GM23248 (cell line): Measurements from ENCODE around the gene RNASEH2C. TPM values are rescaled to one million over a fixed set of nuclear protein-coding genes. Genes with fewer than 3 reads are reported as not detected.

Experiments used
- DNase-seq: peaks from one replicate; pipeline ENCODE4 v3.0.0-alpha.2; 2015
- H2AFZ ChIP-seq: fragments of 200-600 bp; sonication (generic); 2 replicates; pipeline ENCODE4 v1.6.1; 2016; ENCODE audit warnings: antibody characterized with exemption
- H3F3A ChIP-seq: fragments of 200-600 bp; sonication (generic); 2 replicates; pipeline ENCODE4 v1.6.1; 2016; ENCODE audit warnings: mild to moderate bottlenecking, antibody characterized with exemption, mixed run types; ENCODE audit not compliant: insufficient read depth
- H3K27ac ChIP-seq: fragments of 200-600 bp; sonication (generic); 2 replicates; pipeline ENCODE4 v1.5.1; 2016; ENCODE audit warnings: mild to moderate bottlenecking
- H3K27me3 ChIP-seq: fragments of 200-600 bp; sonication (generic); replicated peaks from 2 replicates; pipeline ENCODE4 v1.6.1; 2016; ENCODE audit warnings: mild to moderate bottlenecking; ENCODE audit not compliant: insufficient read depth
- H3K36me3 ChIP-seq: fragments of 200-600 bp; sonication (generic); 2 replicates; pipeline ENCODE4 v1.6.1; 2016; ENCODE audit warnings: low read depth, mild to moderate bottlenecking
- H3K4me1 ChIP-seq: fragments of 200-600 bp; sonication (generic); 2 replicates; pipeline ENCODE4 v1.6.1; 2016; ENCODE audit warnings: mild to moderate bottlenecking; ENCODE audit not compliant: insufficient read depth
- H3K4me2 ChIP-seq: fragments of 200-600 bp; sonication (generic); one replicate; pipeline ENCODE4 v1.6.1; 2016; ENCODE audit warnings: mild to moderate bottlenecking; ENCODE audit not compliant: unreplicated experiment
- H3K4me3 ChIP-seq: fragments of 200-600 bp; sonication (generic); 2 replicates; pipeline ENCODE4 v1.5.1; 2016; ENCODE audit warnings: mild to moderate bottlenecking
- H3K79me2 ChIP-seq: fragments of 200-600 bp; sonication (generic); 2 replicates; pipeline ENCODE4 v1.6.1; 2016; ENCODE audit warnings: mild to moderate bottlenecking; ENCODE audit not compliant: insufficient read depth
- H3K9ac ChIP-seq: fragments of 200-600 bp; sonication (generic); 2 replicates; pipeline ENCODE4 v1.6.1; 2016; ENCODE audit warnings: mild to moderate bottlenecking
- H3K9me2 ChIP-seq: fragments of 200-600 bp; sonication (generic); 2 replicates; pipeline ENCODE4 v1.6.1; 2016; ENCODE audit warnings: mixed run types, mild to moderate bottlenecking, moderate library complexity; ENCODE audit not compliant: insufficient read depth
- H3K9me3 ChIP-seq: fragments of 200-600 bp; sonication (generic); one replicate; pipeline ENCODE4 v1.6.1; 2017; ENCODE audit warnings: low read depth
- H4K20me1 ChIP-seq: fragments of 200-600 bp; sonication (generic); 2 replicates; pipeline ENCODE4 v1.6.0; 2016; ENCODE audit not compliant: insufficient read depth
- EZH2 ChIP-seq: fragments of 200-600 bp; sonication (generic); IDR thresholded peaks from 2 replicates; pipeline ENCODE4 v1.6.1; 2018; ENCODE audit warnings: antibody characterized with exemption, mild to moderate bottlenecking; ENCODE audit not compliant: insufficient read depth, poor library complexity, severe bottlenecking
- EZH2phosphoT487 ChIP-seq: fragments of 200-600 bp; sonication (generic); IDR thresholded peaks from 2 replicates; pipeline ENCODE4 v1.6.1; 2018; ENCODE audit warnings: antibody characterized with exemption, moderate library complexity, mild to moderate bottlenecking, low read depth; ENCODE audit not compliant: insufficient read depth
- WGBS, 2 experiments: methylation state at CpG; one replicate each; pipeline ENCODE4 v1.1.6; 2015 to 2017; ENCODE audit warnings: low lambda C conversion rate in 2 of 2, low coverage in 1 of 2; ENCODE audit errors: missing lambda C conversion rate in 2 of 2; 5-methylcytosine and 5-hydroxymethylcytosine counted together
- in situ Hi-C: fragments of 300-500 bp; cut with MboI; formaldehyde crosslinking; loops from 2 replicates; pipeline ENCODE4 v1.15.0; 2020
- polyA plus RNA-seq: library from polyadenylated mRNA; unstranded; fragments of >200 nt; fragmentation: Nextera tagmentation; extraction: Ambion mirVana; gene quantifications from 2 replicates; pipeline ENCODE4 v1.2.1, GENCODE V29; 2016
- total RNA-seq: library from RNA; depleted of rRNA; stranded (reverse); fragments of >200 nt; shearing (Covaris generic); gene quantifications from 2 replicates; pipeline ENCODE4 v1.2.3, GENCODE V29; 2014

The RNASEH2C gene
- total and polyA plus RNA-seq, 2 experiments from 2014 or later = 45.7 to 117 TPM

DNA sequence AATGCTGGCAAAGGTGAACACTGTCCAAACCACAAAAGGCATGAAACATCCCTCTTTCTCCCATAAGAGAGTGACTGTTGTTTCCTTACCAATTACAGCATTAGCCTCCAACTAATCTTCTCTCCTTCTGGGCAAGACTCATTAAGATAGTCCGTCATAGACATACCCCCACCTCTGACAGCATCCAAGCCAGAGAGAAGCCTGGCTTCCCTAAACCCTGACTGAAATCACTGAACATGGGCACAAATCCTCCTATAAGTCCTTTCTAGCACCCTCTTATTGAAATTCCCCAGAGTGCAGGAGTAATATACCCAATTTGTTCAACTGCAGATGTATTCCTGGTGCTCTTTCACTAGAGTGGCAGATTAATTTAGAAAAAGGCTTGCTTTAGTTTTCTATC is 1.7 kb upstream of the RNASEH2C start:
- WGBS, 2 experiments = 65 to 68% methylated on average over 1 of the region's 1 CpG
- Histone ChIP-seq H4K20me1 (no peaks in the 10 kb centered on the region), H3K9me3 (no peaks in the 10 kb centered on the region), H3K4me3 (no peak overlapping the region), H3K9me2 (no peaks in the 10 kb centered on the region), H3K36me3 (peaks cover 8% of the 10 kb centered on the region; the same call in 1 of the 2 replicates), H3K4me2 (no peak overlapping the region), H3K4me1 (peaks cover 14% of the 10 kb centered on the region), H2AFZ (peak overlapping the region; percentile 94; the same call in 1 of the 2 replicates), H3K27me3 (no peaks in the 10 kb centered on the region), H3K27ac (no peak overlapping the region), H3K79me2 (peaks cover 27% of the 10 kb centered on the region), H3K9ac (no peak overlapping the region), H3F3A (peaks cover 16% of the 10 kb centered on the region; the same call in 1 of the 2 replicates)
- no peak for DNase-seq
- in situ Hi-C loops = no loop called here
- TF ChIP-seq EZH2 = no peak
- TF ChIP-seq EZH2phosphoT487 = no peak

DNA sequence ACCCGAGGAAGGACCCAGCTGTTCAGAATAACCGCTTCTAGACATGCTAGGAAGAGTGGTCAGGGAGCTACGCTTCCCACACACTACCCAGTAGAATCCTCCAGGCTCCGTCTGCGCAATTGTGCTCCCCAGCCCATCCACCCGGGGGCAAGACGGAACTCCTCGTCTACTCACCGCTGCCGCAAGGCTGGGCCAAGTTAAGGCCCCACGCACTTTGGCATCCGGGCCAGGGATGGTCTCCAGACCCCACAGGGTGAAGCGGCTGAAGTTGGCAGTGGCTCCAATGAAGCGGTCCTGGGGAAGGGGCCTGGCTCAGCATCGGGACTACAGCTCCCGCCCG is 757 bp downstream of the RNASEH2C start:
- Histone ChIP-seq H3K27me3 (no peaks in the 10 kb centered on the region), H3K4me3 (peak overlapping the region; percentile 80), H2AFZ (peak overlapping the region; percentile 61), H3K36me3 (peaks cover 16% of the 10 kb centered on the region), H3K9ac (peak overlapping the region; percentile 83), H3F3A (peaks cover 16% of the 10 kb centered on the region; the same call in 1 of the 2 replicates), H3K27ac (peak overlapping the region; percentile 62), H3K4me1 (peaks cover 14% of the 10 kb centered on the region), H3K4me2 (peak overlapping the region; percentile 97), H3K9me2 (no peaks in the 10 kb centered on the region), H3K79me2 (peaks cover 52% of the 10 kb centered on the region), H3K9me3 (no peaks in the 10 kb centered on the region), H4K20me1 (no peaks in the 10 kb centered on the region)
- TF ChIP-seq EZH2phosphoT487 = no peak
- no peak for TF ChIP-seq EZH2
- peak; percentile 79 for DNase-seq
- in situ Hi-C loops = no loop called here
- WGBS, 2 experiments = 1% methylated on average over 14 to 17 of the region's 17 CpGs

DNA sequence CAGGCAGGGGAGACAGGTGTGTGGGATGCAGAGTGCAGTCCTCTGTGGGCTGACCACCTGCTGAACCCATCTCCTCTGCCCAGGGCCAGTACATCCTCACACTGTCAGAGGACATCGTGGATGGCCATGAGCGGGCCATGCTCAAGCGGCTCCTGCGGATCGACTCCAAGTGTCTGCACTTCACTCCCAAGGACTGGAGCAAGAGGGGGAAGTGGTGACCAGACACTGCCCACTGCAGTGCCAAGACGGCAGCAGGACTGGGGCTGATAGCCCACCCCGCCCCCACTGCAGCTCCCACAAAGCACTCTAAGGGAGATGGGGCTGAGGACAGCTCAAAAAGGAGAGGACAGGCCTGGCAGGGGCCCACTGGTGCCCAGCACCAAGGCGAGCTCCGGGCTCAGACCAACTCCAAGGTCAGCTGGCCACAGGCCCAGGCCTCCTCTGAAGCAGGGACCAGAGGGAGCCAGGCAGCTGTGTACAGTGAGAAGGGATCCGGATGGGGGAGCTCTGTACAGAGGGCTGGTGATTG is 1.6 kb downstream of the RNASEH2C start:
- no peaks in the 10 kb centered on the region for H3K9me2 ChIP-seq
- in situ Hi-C loops = no loop called here
- H3K79me2 ChIP-seq = peaks cover 60% of the 10 kb centered on the region
- H3F3A ChIP-seq = peaks cover 16% of the 10 kb centered on the region; the same call in 1 of the 2 replicates
- no peaks in the 10 kb centered on the region for H4K20me1 ChIP-seq
- TF ChIP-seq EZH2 = no peak
- TF ChIP-seq EZH2phosphoT487 = no peak
- no peaks in the 10 kb centered on the region for H3K27me3 ChIP-seq
- H3K4me2 ChIP-seq = peak overlapping the region; percentile 97
- no peaks in the 10 kb centered on the region for H3K9me3 ChIP-seq
- peaks cover 14% of the 10 kb centered on the region for H3K4me1 ChIP-seq
- peak overlapping the region; percentile 83 for H3K9ac ChIP-seq
- peak overlapping the region; percentile 62; the same call in 1 of the 2 replicates for H3K27ac ChIP-seq
- WGBS, 2 experiments = 81 to 82% methylated on average over 10 of the region's 10 CpGs
- H3K36me3 ChIP-seq = peaks cover 19% of the 10 kb centered on the region
- peak; percentile 48 for DNase-seq
- no peak overlapping the region for H2AFZ ChIP-seq
- H3K4me3 ChIP-seq = peak overlapping the region; percentile 80

DNA sequence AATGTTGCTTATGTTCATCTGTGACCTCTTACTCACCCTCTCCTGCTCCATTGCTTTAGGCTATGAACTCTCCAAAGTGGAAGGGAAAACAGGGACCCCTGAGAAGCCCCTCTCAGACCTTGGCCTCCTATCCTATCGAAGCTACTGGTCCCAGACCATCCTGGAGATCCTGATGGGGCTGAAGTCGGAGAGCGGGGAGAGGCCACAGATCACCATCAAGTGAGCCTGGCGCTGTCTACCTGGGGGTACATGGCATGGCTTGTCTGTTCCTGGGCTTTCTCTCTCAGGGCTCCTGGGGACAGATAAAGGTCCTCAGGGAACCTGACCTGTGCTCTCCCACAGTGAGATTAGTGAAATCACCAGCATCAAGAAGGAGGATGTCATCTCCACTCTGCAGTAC is 2.1 kb downstream of the RNASEH2C start:
- Histone ChIP-seq H3K9ac (peak overlapping the region; percentile 83), H3K4me3 (no peak overlapping the region), H3K9me3 (no peaks in the 10 kb centered on the region), H3K27ac (no peak overlapping the region), H3F3A (peaks cover 16% of the 10 kb centered on the region; the same call in 1 of the 2 replicates), H3K4me2 (no peak overlapping the region), H4K20me1 (no peaks in the 10 kb centered on the region), H3K79me2 (peaks cover 65% of the 10 kb centered on the region), H3K4me1 (peaks cover 14% of the 10 kb centered on the region), H3K9me2 (no peaks in the 10 kb centered on the region), H3K36me3 (peaks cover 19% of the 10 kb centered on the region), H2AFZ (no peak overlapping the region), H3K27me3 (no peaks in the 10 kb centered on the region)
- no peak for TF ChIP-seq EZH2
- TF ChIP-seq EZH2phosphoT487 = no peak
- WGBS, 2 experiments = 93% methylated on average over 4 of the region's 4 CpGs
- DNase-seq = no peak
- in situ Hi-C loops = no loop called here

DNA sequence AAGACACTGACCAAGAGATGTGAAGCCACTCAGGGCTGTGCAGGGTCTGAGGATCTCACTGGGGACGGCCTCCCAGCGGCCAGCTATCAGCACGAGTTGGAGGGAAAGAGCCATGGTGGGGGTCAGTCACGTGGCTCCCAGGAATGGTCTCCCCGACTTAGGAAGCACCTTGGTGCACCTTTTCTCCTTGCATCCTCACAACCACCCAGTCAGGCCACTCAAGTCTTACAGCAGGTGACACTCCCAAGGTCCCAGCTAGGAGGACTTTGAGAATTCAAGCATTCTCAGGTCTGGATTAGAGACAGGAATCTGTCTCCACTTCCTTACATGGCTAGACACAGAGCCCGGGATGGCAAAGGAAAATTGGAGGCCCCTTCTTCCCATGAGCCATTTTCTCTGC is 2.7 kb downstream of the RNASEH2C start:
- Histone ChIP-seq H3K79me2 (peaks cover 71% of the 10 kb centered on the region), H3K9me3 (no peaks in the 10 kb centered on the region), H3K9ac (peak overlapping the region; percentile 83; the same call in 1 of the 2 replicates), H4K20me1 (no peaks in the 10 kb centered on the region), H3K9me2 (no peaks in the 10 kb centered on the region), H3K27me3 (no peaks in the 10 kb centered on the region), H3K4me3 (no peak overlapping the region), H2AFZ (no peak overlapping the region), H3K4me1 (peaks cover 14% of the 10 kb centered on the region), H3K36me3 (peaks cover 19% of the 10 kb centered on the region), H3F3A (peaks cover 16% of the 10 kb centered on the region; the same call in 1 of the 2 replicates), H3K27ac (no peak overlapping the region), H3K4me2 (no peak overlapping the region)
- no peak for DNase-seq
- in situ Hi-C loops = no loop called here
- 87 to 92% methylated on average over 6 of the region's 6 CpGs for WGBS, 2 experiments
- no peak for TF ChIP-seq EZH2
- TF ChIP-seq EZH2phosphoT487 = no peak
